ENCODE data around the gene BCORL1.

DNA sequence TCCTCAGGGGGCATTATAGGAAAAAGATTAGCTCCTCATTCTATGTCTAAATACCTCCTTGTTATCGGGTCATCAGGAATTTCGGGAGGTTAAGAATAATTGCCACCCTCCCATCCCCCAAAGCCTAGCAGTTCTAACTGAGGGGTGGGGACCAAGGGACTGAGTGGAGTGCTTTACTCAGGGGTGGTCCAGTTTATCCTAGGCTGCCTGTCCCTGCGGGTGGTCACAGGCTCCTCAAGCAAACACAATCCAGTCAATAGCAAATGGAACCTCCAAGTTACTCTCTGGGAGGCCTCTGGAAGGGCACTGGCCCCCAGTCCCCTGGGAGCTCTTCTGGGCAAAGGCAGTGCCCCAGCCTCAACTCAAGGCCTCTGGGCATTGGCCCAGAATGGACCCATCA is 121.2 kb downstream of the BCORL1 start:
- TF ChIP-seq, protein P1, sequence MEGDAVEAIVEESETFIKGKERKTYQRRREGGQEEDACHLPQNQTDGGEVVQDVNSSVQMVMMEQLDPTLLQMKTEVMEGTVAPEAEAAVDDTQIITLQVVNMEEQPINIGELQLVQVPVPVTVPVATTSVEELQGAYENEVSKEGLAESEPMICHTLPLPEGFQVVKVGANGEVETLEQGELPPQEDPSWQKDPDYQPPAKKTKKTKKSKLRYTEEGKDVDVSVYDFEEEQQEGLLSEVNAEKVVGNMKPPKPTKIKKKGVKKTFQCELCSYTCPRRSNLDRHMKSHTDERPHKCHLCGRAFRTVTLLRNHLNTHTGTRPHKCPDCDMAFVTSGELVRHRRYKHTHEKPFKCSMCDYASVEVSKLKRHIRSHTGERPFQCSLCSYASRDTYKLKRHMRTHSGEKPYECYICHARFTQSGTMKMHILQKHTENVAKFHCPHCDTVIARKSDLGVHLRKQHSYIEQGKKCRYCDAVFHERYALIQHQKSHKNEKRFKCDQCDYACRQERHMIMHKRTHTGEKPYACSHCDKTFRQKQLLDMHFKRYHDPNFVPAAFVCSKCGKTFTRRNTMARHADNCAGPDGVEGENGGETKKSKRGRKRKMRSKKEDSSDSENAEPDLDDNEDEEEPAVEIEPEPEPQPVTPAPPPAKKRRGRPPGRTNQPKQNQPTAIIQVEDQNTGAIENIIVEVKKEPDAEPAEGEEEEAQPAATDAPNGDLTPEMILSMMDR (IDR thresholded peaks at IDR 0.05): no peak
- TF ChIP-seq POLR2A (IDR thresholded peaks at IDR 0.05): no peak

All from thyroid gland (tissue), 4 donors.